Sigmoid colon (tissue), 4 donors: Measurements from ENCODE around the gene DNAH5.

Source experiments
- CTCF ChIP-seq, 4 experiments: fragments of 450-650 bp in 3 of 4; fragments of 200-600 bp in 1 of 4; IDR thresholded peaks; one replicate each; pipeline ENCODE4 v1.5.1; 2016 to 2019; ENCODE audit warnings: antibody characterized with exemption in 4 of 4, mild to moderate bottlenecking in 3 of 4, moderate library complexity in 2 of 4
- EP300 ChIP-seq, 4 donors: sonication (generic); formaldehyde crosslinking; IDR thresholded peaks; one replicate each; pipeline ENCODE4 v1.6.1; 2017; ENCODE audit warnings: antibody characterized with exemption in 4 of 4
- POLR2A ChIP-seq, 2 donors: fragments of 450-650 bp; IDR thresholded peaks; one replicate each; pipeline ENCODE4 v1.6.1; 2016; ENCODE audit warnings: antibody characterized with exemption in 2 of 2, mild to moderate bottlenecking in 2 of 2, moderate library complexity in 2 of 2
- POLR2AphosphoS5 ChIP-seq, 4 donors: sonication (generic); formaldehyde crosslinking; IDR thresholded peaks; one replicate each; pipeline ENCODE4 v1.6.1; 2017; ENCODE audit warnings: antibody characterized with exemption in 4 of 4

DNA sequence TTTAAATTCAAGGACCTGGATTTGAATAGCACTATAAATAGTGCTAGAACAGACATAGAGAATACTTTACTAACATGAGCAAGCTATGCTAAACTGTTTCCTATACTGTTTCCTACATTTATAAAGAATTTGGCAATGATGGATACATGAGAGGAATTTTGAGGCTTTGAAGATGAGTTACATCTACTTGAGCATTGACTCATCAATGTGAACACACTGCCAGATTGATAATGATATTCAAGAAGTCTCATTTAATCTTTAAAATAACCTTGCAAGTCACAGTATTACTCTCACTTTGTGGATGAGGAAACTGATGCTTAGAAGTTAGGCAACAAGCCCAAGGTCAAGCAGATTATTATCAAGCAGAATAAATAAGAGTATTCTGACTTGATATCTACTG is 281.9 kb downstream of the DNAH5 start:
- TF ChIP-seq CTCF (IDR thresholded peaks at IDR 0.05): no peak
- no peak for TF ChIP-seq POLR2AphosphoS5 (IDR thresholded peaks at IDR 0.05)
- no peak for TF ChIP-seq POLR2A (IDR thresholded peaks at IDR 0.05)
- no peak for TF ChIP-seq EP300 (IDR thresholded peaks at IDR 0.05)
